Spleen (tissue), 11 donors: ENCODE results near the gene JCHAIN. TPM values are rescaled to one million over a fixed set of nuclear protein-coding genes. Genes with fewer than 3 reads are reported as not detected.
"Not testable (repeated sequence)": the region's sequence is repeated elsewhere in the genome, so short reads cannot be mapped to it uniquely, and the experiment has no call there.

Source experiments
- DNase-seq: peaks from one replicate; pipeline ENCODE4 v3.0.0-alpha.2; 2020
- H3K27ac ChIP-seq, 8 donors: fragments of 200-600 bp; sonication (generic) in 7 of 8; 1 replicate in 4 of 8; 2 replicates in 4 of 8; pipeline versions ENCODE4 v1.5.0 to v1.8.0; 2016 to 2021; ENCODE audit warnings: inconsistent platforms in 4 of 8, mild to moderate bottlenecking in 4 of 8, moderate library complexity in 1 of 8
- H3K27me3 ChIP-seq, 7 donors: fragments of 200-600 bp; sonication (generic) in 6 of 7; replicated peaks in 1 of 7; 1 replicate in 4 of 7; 2 replicates in 3 of 7; pipeline versions ENCODE4 v1.5.0 to v1.8.0; 2016 to 2021; ENCODE audit warnings: inconsistent platforms in 3 of 7, mild to moderate bottlenecking in 1 of 7
- H3K36me3 ChIP-seq, 6 donors: fragments of 200-600 bp; sonication (generic) in 5 of 6; 1 replicate in 4 of 6; 2 replicates in 2 of 6; pipeline versions ENCODE4 v1.5.0 to v1.8.0; 2016 to 2021; ENCODE audit warnings: inconsistent platforms in 2 of 6
- H3K4me1 ChIP-seq, 6 donors: fragments of 200-600 bp; sonication (generic) in 5 of 6; 1 replicate in 3 of 6; 2 replicates in 3 of 6; pipeline versions ENCODE4 v1.5.0 to v1.8.0; 2016 to 2021; ENCODE audit warnings: inconsistent platforms in 3 of 6
- H3K4me3 ChIP-seq, 8 donors: fragments of 200-600 bp; sonication (generic) in 7 of 8; 1 replicate in 4 of 8; 2 replicates in 4 of 8; pipeline versions ENCODE4 v1.5.0 to v1.8.0; 2016 to 2021; ENCODE audit warnings: inconsistent platforms in 4 of 8, mild to moderate bottlenecking in 4 of 8, moderate library complexity in 2 of 8
- H3K9me3 ChIP-seq, 8 donors: fragments of 200-600 bp; sonication (generic) in 7 of 8; 1 replicate in 4 of 8; 2 replicates in 4 of 8; pipeline versions ENCODE4 v1.5.0 to v1.8.0; 2016 to 2021; ENCODE audit warnings: inconsistent platforms in 4 of 8
- POLR2A ChIP-seq, 3 donors: fragments of 450-650 bp; IDR thresholded peaks; one replicate each; pipeline ENCODE4 v1.5.1; 2017; ENCODE audit warnings: antibody characterized with exemption in 3 of 3, mild to moderate bottlenecking in 1 of 3
- POLR2AphosphoS5 ChIP-seq, 3 donors: sonication (generic); formaldehyde crosslinking; IDR thresholded peaks; one replicate each; pipeline ENCODE4 v1.5.1; 2017; ENCODE audit warnings: antibody characterized with exemption in 3 of 3
- WGBS, 5 donors: extraction: QIAGEN DNeasy Blood & Tissue Kit in 3 of 5; methylation state at CpG; one replicate each; pipeline versions ENCODE4 v1.1.5 to v1.1.7; 2013 to 2018; 5-methylcytosine and 5-hydroxymethylcytosine counted together
- intact Hi-C: fragments of 100-400 bp; cut with DNase I; formaldehyde crosslinking; loops from one replicate; pipeline ENCODE4 v1.15.0; 2023; ENCODE audit warnings: low total_unique reads
- polyA plus RNA-seq, 3 donors: library from polyadenylated mRNA; stranded (reverse); fragments of 200-250 nt; gene quantifications; one replicate each; pipeline ENCODE4 v1.2.1, GENCODE V29; 2013
- total RNA-seq, 7 donors: library from RNA; depleted of rRNA in 3 of 7; stranded (reverse); fragments of >200 nt in 3 of 7; fragmentation: NEBNext Ultra II Directional in 4 of 7; extraction: Animal tissue kit (Norgen Biotek cat#: 25700) in 4 of 7; gene quantifications; one replicate each; pipeline versions ENCODE4 v1.1.0 to v1.2.1, GENCODE V29; 2016 to 2021
- TF ChIP-seq, protein P1 (sequence below), 11 experiments: fragments of 200-600 bp in 7 of 11; fragments of 450-650 bp in 4 of 11; sonication (generic) in 4 of 11; IDR thresholded peaks in 8 of 11; conservative IDR thresholded peaks in 3 of 11; 1 replicate in 7 of 11; 2 replicates in 4 of 11; pipeline versions ENCODE4 v1.4.0 to v1.8.0; 2016 to 2021; ENCODE audit warnings: antibody characterized with exemption in 11 of 11, inconsistent platforms in 4 of 11, mild to moderate bottlenecking in 1 of 11
- donor health status: healthy with polysubstance abuse.
- donor health status: DM: no; HTN: no; CAD: no; lungs with moderate emphysema.
- donor health status: DM: no; HTN: no; CAD: no.
- donor health status: Bipolar disorder and iron deficiency.
- donor health status: healthy.
- donor health status: DM: no; HTN: no; CAD: no.
- donor health status: DM: yes; HTN: yes; CAD: no.

The JCHAIN gene
- total and polyA plus RNA-seq, 10 donors, result 64.8 to 1,125 (median 383) TPM

DNA sequence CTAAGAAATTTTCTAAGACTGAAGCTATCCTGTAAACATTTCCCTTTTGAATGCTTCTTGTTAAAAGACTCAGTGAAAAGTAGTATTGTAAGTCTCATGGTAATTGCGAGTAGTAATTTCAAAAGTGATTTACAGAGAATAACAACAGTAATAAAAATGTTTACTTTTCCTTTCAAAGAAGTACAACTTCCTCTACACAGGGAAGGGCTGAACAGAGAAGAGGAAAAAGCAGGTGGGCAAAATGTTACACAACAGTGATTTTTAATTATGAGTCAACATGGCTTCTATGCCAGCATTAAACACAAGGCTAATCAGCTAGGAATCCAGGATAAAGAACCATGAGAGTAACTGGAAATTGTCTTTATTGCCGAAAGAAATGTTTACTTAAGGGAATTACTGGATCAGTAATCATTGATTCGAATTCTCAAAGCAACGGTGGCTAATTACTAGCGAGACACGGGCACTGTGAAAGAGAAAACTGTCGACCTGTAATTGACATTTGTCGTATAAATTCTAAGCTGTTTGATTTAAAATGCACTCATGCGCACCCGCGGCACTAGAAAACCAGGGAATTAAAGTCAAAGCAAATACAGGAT is 37.4 kb upstream of the JCHAIN start:
- peaks cover 18 to 48% (median 30%) of the 10 kb centered on the region in 6 donors for H3K4me1 ChIP-seq
- no peak for TF ChIP-seq POLR2AphosphoS5 (IDR thresholded peaks at IDR 0.05)
- TF ChIP-seq POLR2A (IDR thresholded peaks at IDR 0.05), result no peak
- TF ChIP-seq, protein P1, sequence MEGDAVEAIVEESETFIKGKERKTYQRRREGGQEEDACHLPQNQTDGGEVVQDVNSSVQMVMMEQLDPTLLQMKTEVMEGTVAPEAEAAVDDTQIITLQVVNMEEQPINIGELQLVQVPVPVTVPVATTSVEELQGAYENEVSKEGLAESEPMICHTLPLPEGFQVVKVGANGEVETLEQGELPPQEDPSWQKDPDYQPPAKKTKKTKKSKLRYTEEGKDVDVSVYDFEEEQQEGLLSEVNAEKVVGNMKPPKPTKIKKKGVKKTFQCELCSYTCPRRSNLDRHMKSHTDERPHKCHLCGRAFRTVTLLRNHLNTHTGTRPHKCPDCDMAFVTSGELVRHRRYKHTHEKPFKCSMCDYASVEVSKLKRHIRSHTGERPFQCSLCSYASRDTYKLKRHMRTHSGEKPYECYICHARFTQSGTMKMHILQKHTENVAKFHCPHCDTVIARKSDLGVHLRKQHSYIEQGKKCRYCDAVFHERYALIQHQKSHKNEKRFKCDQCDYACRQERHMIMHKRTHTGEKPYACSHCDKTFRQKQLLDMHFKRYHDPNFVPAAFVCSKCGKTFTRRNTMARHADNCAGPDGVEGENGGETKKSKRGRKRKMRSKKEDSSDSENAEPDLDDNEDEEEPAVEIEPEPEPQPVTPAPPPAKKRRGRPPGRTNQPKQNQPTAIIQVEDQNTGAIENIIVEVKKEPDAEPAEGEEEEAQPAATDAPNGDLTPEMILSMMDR (IDR thresholded peaks at IDR 0.05 in 8 of 11, conservative IDR thresholded peaks at IDR 0.05 in 3 of 11), result no peak
- peak overlapping the region; percentile 88 to 96 (median 94) for H3K27ac ChIP-seq
- 5 to 8% (median 7%) methylated on average over 11 of the region's 11 CpGs for WGBS, 5 donors
- no peaks in the 10 kb centered on the region for H3K9me3 ChIP-seq
- H3K36me3 ChIP-seq, result no peaks in the 10 kb centered on the region
- no peak for DNase-seq
- no peaks in the 10 kb centered on the region for H3K27me3 ChIP-seq
- intact Hi-C loops, result loop anchor here (10.0 kb wide), 1 partner anchor 131 kb away; the partner anchor contains the start of gene GRSF1
- peak overlapping the region; percentile 65 to 96 (median 76) for H3K4me3 ChIP-seq

DNA sequence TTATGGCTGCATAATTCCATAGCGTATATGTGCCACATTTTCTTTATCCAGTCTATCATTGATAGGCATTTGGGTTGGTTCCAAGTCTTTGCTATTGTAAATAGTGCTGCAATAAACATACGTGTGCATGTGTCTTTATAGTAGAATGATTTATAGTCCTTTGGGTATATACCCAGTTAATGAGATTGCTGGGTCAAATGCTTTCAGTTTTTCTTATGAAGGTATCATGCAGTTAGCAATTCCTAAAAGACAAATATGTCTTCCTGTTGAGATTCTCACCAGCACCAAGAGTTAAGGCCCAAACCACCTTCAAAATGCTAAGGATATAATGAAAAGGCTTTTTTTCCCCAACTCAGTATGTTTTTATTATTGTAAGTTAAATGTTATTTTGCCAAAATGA is 36.3 kb upstream of the JCHAIN start:
- 87 to 93% (median 90%) methylated on average over 2 of the region's 2 CpGs for WGBS, 5 donors
- peak overlapping the region in 1 of 8 donors; percentile 95 for H3K27ac ChIP-seq

DNA sequence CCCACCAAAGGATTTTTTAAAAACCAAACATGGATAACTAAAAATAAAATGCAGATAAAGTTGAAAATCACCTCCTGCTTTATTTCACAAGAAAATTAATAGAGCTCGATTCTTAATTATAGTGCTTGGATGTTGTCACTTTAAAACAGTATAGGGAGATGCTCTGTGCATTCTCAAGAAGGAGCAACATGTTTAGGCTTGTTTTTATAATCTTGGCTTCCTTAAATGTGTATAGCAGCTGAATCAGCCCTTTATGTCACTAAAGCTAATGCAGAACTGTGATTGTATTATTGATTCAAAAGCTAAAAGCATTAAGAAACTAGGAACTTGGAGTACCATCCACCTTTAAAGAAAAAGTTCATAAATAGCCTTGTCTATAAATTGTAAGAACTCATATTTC is 35.0 kb upstream of the JCHAIN start:
- H3K27ac ChIP-seq, result no peak overlapping the region
- 89 to 97% (median 91%) methylated on average over 1 of the region's 1 CpG for WGBS, 5 donors
- H3K36me3 ChIP-seq, result no peaks in the 10 kb centered on the region
- DNase-seq, result no peak
- peaks cover 4 to 25% (median 15%) of the 10 kb centered on the region in 6 donors for H3K4me1 ChIP-seq
- no peak for TF ChIP-seq POLR2A (IDR thresholded peaks at IDR 0.05)
- TF ChIP-seq, protein P1 (IDR thresholded peaks at IDR 0.05 in 8 of 11, conservative IDR thresholded peaks at IDR 0.05 in 3 of 11), result no peak
- TF ChIP-seq POLR2AphosphoS5 (IDR thresholded peaks at IDR 0.05), result no peak
- H3K4me3 ChIP-seq, result no peak overlapping the region
- no peaks in the 10 kb centered on the region for H3K9me3 ChIP-seq
- intact Hi-C loops, result loop anchor here (10.0 kb wide), 1 partner anchor 134 kb away; the partner anchor contains the start of gene GRSF1
- H3K27me3 ChIP-seq, result no peaks in the 10 kb centered on the region

More for the DNA sequence above, 36.3 kb upstream of the JCHAIN start:
- intact Hi-C loops, result loop anchor here (10.0 kb wide), 1 partner anchor 132 kb away; the partner anchor contains the start of gene GRSF1
- not testable (repeated sequence) for H3K9me3 ChIP-seq, H3K4me3 ChIP-seq, H3K36me3 ChIP-seq, DNase-seq, H3K27me3 ChIP-seq
- peaks cover 15 to 37% (median 28%) of the 10 kb centered on the region in 6 donors for H3K4me1 ChIP-seq

DNA sequence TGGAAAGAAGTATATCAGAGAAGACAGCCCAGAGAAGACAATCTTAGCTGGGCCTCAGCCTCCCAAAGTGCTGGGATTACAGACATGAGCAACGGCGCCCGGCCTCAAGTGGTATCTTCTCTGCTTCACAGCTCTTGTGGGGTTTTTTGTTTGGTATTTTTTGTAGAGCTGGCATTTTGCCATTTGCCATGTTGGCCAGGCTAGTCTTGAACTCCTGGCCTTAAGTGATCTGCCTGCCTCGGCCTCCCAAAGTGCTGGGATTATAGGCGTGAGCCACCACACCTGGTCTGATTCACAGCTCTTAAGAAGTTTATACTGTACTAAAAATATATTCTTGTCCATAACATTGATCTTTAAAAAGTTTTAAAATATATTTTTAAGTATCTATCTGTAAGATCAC is 34.4 kb upstream of the JCHAIN start:
- peaks cover 0 to 5% (median 0%) of the 10 kb centered on the region in 6 donors for H3K36me3 ChIP-seq
- WGBS, 5 donors, result 85 to 95% (median 92%) methylated on average over 5 of the region's 5 CpGs
- no peak overlapping the region for H3K27ac ChIP-seq
- TF ChIP-seq, protein P1 (IDR thresholded peaks at IDR 0.05 in 8 of 11, conservative IDR thresholded peaks at IDR 0.05 in 3 of 11), result no peak
- TF ChIP-seq POLR2A (IDR thresholded peaks at IDR 0.05) (no peak), POLR2AphosphoS5 (IDR thresholded peaks at IDR 0.05) (no peak)
- H3K4me1 ChIP-seq, result peaks cover 0 to 19% (median 11%) of the 10 kb centered on the region in 6 donors
- no peaks in the 10 kb centered on the region for H3K9me3 ChIP-seq
- H3K27me3 ChIP-seq, result no peaks in the 10 kb centered on the region
- intact Hi-C loops, result loop anchor here (10.0 kb wide), 1 partner anchor 134 kb away; the partner anchor contains the start of gene GRSF1
- DNase-seq, result no peak
- H3K4me3 ChIP-seq, result no peak overlapping the region

DNA sequence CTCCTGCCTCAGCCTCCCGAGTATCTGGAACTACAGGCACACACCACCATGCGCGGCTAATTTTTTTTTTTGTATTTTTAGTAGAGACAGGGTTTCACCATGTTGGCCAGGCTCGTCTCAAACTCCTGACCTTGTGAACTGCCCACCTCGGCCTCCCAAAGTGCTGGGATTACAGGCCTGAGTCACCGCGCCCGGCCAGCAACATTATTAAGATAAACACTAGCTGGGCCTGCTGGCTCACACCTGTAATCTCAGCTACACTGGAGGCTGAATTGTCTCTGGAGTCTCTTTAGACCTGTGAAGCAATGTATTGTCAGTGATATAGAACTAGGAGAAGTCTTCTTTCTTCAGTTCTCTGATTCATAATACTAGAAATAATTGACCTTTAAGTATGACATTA is 32.1 kb upstream of the JCHAIN start:
- peaks cover 0 to 15% (median 3%) of the 10 kb centered on the region in 6 donors for H3K4me1 ChIP-seq
- H3K4me3 ChIP-seq, H3K9me3 ChIP-seq, DNase-seq, H3K27me3 ChIP-seq, intact Hi-C loops, H3K36me3 ChIP-seq, H3K27ac ChIP-seq: not testable (repeated sequence)
- WGBS, 5 donors, result 89 to 93% (median 92%) methylated on average over 8 of the region's 8 CpGs

DNA sequence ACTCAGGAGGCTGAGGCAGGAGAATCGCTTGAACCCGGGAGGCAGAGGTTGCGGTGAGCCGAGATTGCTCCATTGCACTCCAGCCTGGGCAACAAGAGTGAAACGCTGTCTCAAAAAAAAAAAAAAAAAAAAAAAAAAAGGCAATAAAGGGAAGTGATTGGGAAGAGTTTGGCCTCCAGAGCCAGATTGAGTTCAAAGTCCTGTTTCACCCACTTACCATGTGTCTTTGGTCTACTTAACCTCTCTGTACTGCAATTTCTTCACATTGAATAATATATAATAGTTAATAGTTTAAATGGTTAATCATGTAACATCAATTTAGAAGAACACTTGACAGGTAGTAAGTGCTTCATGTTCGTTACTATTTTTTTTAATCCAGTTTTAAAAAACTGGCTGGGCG is 28.3 kb upstream of the JCHAIN start:
- H3K27ac ChIP-seq, H3K9me3 ChIP-seq, H3K4me3 ChIP-seq, DNase-seq, intact Hi-C loops, H3K27me3 ChIP-seq: not testable (repeated sequence)
- Histone ChIP-seq H3K4me1 (peaks cover 19 to 45% (median 31%) of the 10 kb centered on the region in 6 donors), H3K36me3 (peaks cover 0 to 32% (median 5%) of the 10 kb centered on the region in 6 donors)
- WGBS, 5 donors, result 93 to 99% (median 96%) methylated on average over 7 of the region's 7 CpGs
